Measurements from ENCODE around the gene MANBA.
A peak's percentile ranks its signal among the peaks of the same experiment; 100 is the strongest.

MANBA gene

DNA sequence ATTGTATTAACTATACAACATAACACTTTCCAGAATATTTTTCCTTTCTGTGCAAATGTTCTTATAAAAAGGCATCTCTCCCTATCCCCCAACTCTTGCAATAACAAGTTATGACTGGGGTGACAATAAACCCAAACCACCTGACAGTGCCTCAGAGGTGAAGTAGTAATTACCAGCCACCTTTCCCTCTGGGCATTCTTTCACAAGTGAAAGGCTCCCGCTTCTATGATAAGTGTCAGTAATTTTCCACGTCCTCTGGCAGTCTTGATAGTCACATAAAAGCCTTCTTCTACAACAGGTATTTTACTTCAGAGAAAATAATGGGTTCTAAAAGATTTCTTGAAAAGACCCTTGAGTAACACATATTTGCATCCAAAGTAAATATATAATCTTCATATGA, 82.7 kb downstream of the MANBA start:
- DNase-seq (ENCODE audit: low spot score), result no peak

DNA sequence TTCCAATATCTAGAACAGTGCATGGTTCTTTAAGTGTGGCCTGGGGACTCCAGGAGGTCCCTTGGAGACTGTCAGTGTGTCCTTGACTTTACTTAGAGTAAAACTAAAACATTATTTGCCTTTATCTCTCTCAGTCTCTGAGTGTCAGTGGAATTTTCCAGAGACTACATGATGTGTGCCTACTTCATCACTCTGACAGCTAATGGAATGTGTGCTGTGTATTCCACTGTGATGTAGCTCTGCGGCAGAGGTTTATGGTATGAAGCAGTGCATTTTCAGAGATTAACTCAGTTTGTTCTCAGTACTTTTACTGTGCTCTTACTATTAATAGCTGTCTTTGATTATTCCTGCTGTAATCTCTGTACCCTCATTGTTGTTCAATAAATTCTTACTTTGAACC, 85.6 kb downstream of the MANBA start:
- DNase-seq (ENCODE audit: low spot score), result no peak

DNA sequence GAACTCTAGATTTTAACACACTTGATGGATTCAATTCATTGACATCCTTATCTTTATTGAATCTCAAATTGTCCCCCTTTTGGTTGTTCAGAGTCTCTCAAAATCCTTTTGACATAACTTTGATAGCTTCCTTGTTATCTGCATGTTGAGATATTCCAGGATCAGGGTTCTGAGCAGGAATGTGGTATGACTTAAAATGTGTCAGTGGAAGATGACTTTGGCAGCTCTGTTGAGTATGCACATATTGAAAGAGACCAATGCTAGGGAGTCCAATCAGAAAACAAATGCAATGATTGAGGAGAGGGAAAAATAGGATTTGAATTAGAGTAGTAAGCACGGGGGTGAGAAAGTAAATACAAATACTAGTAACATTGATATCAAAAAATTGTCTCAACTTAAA, 93.8 kb downstream of the MANBA start:
- DNase-seq (ENCODE audit: low spot score), result no peak

DNA sequence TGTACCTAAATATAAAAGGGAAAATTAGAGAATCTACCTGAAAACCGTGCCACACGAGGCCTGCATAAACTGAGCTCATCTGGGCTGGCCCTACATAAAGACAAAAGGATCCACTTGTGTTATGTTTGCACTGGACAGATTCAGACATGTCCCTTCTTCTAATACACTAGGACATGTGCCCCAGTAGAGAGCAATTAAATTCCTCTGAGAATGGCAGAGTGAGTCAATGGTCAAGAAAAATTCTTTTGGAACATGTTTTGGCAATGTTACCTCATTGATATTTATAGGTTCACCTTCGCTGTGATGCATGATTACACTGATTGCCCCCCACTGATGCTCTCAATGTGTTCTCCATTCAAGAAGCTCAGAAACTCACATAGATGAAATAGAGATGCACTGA, 95.2 kb downstream of the MANBA start:
- no peak for DNase-seq (ENCODE audit: low spot score)

DNA sequence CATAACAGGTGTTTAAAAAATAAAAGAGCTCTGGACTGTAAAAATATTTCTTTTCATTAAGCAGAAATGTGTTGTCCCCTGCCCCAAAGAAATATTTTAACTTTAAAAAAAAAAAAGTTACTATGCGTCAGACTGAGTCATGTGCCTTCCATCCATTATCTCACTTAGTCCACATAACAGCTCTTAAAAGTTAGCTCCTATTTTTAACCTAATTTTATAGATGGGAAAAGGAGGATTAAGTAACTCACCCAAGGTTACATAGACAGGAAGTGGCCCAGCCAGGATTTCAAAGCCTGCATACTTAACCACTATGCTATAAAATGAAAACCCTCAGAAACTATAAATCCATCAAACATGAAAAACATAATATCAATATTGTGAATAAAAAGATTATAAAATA, 97.7 kb downstream of the MANBA start:
- no peak for DNase-seq (ENCODE audit: low spot score)

DNA sequence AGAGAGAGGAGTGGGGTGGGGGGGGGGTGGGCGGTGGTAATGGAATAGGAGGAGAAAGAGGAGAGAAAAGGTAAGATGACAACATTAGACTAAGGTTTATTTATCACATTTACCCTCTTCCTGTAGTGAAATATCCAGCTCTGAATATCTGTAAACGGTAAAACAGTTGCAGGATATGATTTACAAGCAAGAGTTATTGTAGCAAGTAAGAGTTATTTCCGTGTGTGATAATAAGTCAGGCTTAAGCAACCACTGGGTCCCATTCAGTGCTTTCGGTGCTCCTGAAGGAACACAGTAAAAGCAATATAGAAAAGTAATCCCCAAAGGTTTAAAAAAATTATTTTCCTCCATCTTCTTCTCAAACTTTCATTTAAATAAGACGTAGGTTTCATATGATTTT, 103.6 kb downstream of the MANBA start:
- no peak for DNase-seq (ENCODE audit: low spot score)

DNA sequence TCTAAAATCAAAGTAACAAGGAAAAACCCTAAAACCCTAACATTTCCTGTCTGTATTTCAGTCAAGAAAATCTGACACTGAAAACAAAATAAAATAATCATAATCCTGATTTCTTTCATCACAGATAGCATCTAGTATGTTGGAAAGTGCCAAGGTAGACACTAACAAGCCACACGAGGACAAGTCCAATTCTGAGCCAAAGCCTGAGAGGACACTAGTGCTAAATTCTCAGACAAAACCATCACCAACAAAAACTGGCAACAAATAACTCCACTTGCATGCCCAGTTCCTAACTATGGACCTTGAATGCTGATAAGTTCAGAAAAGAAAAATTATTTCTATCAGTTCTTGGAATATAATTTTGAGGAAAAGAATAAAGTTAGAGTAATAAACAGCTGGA, 113.7 kb downstream of the MANBA start:
- DNase-seq (ENCODE audit: low spot score), result no peak

DNA sequence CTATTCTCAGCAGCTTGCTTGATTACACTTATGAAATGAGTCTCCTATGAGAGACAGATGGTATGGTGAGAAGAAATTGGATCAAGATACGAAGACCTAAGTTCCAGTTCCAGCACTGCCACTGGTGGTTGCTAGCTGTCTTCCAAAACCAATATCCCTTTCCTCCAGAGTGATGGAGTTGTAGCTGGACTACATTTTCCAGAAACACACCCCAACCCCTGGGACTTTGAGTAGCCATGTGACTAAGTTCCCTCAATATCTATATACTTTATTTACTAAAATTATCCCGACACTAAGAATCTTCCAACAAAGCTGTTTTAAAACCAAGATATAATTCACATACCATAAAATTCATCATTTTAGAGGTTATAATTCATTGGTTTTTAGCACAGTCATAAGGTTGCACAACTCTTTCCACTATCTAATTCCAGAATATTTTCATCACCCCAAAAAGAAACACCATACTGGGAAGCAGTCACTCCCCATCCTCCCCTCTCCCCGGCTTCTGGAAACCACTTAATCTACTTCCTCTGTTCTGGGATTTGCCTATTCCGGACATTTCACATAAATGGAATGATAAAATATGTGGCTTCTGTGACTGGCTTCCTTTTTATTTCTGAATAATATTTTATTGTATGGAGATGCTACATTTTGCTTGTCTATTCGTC, 118.0 kb downstream of the MANBA start:
- DNase-seq (ENCODE audit: low spot score), result no peak

DNA sequence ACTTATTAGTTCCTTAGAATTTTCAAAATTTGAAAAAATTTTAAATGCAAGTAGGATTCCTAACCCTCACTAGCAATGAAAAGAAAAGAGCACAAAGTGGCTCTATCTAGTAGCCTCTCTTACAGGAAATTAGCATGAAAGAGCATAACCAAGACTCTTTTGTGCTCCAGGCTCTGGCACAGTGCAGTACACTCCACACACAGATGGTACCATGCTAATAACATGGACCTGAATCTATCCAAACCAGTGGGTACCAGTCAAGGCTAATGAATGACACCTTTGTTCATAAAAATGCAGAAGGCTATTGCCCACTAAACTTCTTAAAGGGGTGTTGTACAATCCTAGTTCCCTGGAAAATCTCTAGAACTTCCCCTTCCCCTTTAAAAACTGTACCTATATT, 119.0 kb downstream of the MANBA start:
- DNase-seq (ENCODE audit: low spot score), result no peak

DNA sequence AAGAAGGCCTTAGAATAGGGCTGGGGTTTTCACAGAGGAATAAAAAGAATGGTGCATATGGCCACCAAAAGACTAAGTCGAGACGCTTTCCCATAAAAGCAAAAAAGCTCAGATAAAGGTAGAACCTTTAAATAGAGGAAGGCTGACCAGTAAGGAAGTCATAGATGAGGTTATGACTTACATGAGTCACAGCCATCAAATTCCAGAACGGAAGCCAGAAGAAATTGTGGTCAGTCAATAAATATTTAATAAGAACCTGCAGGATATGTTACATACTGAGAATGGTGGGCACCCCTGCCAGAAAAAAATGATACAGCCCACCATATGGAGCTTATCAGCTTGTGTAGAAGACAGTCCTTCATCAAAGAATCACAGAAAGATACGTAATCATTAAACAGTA, 120.1 kb downstream of the MANBA start:
- DNase-seq (ENCODE audit: low spot score), result no peak

DNA sequence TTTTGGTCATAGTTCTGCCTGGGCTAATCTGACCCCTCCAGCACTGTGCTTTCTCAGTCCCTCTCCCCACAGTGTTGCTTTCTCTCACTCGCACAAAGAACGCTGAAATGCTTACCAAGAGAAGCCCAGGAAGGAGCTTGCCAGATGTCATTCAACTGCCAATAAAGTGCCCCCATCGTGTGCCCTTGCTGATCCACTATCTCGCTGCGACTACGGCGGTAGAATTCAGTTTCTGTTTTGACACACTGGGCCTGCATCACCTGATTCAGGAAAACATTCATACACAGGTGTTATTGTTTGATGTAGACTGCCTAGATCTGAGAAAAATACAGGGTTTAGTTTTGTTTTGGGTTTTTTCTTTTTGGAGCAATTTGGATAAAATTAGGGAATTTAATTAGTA, 121.2 kb downstream of the MANBA start:
- no peak for DNase-seq (ENCODE audit: low spot score)

DNA sequence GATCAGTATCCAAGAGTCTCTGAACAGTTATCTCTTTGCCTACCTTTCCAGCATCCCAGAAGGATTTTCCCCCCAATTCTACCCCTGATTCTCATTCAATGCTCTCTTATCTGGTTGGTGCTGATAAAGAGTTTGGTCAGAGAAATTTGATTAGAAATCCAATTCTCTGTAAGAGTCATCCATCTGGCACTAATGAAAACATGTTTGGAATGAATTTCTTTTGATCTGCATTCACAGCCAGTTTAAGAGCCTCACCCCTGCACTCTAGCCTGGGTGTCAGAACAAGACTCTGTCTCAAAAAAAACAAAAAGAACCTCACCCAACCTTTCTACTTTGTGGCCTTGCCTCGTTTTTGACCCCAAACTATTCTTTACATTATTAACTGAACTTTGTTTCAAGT, 122.1 kb downstream of the MANBA start:
- DNase-seq (ENCODE audit: low spot score), result no peak

DNA sequence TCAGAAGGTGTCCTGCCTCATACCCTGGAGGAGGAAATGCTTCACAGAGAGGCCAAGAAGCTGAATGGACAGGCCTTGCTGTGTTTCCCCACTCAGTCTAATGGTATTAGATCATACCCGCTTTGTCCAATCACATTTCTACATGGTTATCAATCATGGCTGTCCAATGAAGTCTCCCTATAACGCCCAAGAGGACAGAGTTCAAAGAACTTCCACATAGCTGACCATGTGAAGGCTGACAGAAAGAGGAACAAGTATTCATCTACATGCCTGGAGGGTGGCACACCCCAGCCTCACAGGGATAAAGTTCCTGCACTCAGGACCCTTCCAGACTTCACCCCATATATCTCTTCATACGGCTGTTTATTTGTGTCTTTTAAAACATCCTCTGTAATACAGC, 123.4 kb downstream of the MANBA start:
- no peak for DNase-seq (ENCODE audit: low spot score)

DNA sequence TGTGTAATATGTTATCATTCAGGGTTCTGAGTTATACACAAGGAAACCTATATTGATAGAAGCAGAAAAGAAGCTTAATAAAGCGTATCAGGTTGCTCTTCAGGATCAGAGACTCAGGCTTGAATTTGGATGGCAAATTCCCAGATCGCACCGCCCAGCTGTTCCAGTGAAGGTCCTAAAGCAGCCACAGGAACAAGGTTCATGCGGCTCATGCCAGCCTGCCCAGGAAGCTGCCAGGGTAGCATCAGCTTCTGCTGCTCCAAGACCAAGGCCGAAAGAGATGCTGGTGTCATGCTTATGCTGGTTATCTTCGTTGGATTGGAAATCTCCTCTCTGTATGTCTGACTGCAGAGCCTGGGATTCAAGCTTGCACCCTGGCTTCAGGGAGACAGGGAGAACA, 127.7 kb downstream of the MANBA start:
- DNase-seq (ENCODE audit: low spot score), result no peak

DNA sequence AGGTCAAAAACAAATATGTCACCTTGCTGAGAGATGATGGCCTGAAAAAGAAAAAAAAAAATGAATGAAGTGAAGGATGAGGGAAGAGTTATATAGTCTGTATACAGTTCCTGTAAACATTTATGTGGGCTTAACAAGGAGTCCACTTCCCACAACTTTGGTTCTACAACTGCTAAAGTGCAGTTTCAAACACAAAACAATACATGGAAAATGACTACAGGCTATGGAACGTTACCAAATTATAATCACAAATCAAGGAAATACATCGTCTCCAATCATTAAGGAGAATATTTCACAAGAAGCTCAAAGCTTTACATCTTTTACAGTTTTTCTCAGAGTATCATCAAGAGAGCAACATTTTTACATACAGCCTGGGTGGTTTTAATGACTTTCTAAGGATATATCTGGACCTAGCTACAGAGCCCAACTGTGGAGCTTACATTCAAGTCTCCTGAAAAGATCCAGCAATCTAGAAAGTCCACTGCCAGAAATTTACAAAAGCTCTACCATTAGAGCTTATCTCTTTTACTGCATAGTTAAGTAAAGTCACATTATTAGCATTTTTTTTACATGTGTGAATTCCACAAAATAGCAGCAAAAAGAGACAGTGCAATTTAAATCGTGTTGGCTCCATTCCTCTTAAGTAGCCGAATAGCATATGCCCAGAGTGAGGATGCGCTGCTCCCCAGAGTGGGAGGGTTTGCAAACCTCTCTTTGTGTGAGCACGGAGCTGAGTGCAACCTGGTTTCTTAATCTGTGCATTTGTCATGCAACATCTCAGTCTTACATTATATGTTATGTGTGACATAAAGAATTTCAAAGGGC, 128.3 kb downstream of the MANBA start:
- DNase-seq (ENCODE audit: low spot score), result no peak

DNA sequence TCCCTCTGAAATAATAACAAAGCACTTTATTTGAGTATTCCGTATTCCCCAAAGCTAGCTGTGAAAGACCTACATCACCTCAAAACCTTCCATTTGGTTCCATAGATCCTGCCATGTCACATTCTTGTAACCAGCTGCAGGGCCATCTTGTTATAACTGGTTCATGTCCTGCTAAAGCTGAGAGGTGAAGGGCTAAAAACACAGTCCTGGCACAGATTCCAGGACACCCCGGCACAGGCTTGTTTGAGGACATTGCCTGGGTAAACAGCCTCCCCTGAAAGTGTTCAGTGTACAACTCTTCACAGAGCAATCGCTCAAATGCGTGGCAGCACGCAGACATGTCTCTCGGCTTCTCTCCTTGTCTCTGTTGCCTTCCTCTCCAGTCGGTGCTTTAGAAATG, 129.2 kb downstream of the MANBA start:
- DNase-seq (ENCODE audit: low spot score), result no peak

DNA sequence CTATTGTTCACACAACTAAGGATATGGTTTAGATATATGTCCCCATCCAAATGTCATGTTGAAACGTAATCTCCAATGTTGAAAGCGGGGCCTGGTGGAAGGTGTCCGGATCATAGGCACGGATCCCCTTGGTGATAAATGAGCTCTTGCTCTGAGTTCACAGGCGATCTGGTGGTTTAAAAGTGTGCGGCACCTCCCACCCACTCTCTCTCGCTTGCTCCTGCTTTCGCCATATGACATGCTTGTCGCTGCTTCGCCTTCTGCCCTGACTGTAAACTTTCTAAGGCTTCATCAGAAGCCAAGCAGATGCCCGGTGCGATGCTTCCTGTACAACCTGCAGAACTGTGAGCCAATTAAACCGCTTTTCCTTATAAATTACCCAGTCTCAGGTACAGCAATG, 131.1 kb downstream of the MANBA start:
- DNase-seq (ENCODE audit: low spot score), result no peak

DNA sequence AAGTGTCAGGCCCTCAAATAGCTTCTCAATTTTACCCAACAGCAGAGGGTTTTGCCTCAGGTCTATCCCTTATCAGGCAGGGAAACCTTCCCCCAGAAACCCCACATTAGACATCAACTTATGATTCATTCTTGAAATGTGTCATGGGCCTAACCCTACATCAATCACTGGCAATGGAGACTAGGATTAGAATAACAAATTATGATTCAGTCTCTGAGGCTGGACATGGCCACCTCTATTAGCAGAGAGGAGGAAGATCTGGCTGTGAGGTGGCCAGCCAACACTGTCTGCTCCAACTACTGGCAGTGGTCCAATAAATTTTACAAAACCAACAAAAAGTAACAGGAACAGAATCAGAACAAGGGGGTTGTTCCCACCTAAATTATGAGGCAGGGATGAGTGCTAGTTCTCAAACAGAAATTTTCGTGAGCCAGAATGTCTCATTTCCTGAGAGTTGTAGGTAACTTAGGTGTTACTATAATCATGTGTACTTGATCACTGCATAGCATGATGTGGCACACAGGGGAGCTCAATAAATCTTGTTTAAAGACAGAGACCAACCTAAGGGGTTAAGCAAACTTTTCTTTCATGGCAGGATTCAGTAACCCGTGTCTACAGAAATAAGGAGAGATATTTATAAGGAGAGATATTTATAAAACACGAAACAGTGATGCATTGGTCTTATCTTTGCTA, 132.8 kb downstream of the MANBA start:
- DNase-seq (ENCODE audit: low spot score), result peak; percentile 67

DNA sequence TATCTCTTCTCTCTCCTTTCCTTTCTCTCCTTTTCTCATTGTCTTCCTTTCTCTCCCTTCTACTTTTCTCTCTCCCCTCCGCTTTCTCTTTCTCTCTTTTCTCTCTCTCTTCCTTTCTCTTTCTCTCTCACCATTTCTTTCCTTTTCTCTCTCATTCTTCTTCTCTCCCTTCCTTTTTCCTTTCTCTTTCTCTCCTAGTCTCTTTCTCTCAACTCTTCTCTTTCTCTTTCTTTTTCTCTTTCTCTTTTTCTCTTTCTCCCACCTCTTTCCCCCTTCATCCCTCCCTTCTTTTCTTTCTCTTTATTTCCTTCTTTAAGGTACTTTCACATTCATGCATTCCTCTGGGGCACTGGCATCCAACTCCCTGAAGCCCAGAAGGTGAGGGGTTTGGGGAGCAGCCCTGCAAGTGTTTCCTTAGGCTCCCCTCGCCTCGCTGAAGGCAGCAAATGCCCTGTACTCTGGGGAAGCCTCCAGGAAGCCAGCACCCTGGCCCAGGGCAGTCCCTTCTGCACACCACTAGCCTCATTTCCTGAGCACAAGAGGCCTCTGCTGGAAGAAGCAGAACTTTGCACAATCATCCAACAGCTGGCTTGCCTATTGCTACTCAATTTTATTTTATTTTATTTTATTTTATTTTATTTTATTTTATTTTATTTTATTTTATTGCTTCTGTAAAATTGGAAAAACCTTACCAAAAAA, 135.4 kb downstream of the MANBA start:
- DNase-seq (ENCODE audit: low spot score), result peak; percentile 83

DNA sequence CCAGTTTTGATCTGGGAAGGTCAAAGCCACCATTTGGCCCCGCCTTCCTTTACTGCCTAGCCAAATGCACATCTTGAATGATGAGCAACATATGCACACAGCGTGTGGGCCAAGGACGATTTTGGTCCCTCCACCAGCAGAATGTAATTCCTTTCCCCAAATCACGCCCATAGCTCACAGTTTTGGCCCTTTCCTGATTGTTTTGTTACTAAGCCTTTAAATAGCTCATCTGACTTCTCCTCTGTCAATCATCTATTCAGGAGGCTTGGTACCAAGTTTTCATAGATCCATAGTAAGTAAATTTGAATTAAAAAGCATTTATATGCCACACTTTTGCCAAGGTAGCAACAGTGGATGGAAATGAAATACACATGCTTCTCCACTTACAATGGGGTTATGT, 136.3 kb downstream of the MANBA start:
- no peak for DNase-seq (ENCODE audit: low spot score)

DNA sequence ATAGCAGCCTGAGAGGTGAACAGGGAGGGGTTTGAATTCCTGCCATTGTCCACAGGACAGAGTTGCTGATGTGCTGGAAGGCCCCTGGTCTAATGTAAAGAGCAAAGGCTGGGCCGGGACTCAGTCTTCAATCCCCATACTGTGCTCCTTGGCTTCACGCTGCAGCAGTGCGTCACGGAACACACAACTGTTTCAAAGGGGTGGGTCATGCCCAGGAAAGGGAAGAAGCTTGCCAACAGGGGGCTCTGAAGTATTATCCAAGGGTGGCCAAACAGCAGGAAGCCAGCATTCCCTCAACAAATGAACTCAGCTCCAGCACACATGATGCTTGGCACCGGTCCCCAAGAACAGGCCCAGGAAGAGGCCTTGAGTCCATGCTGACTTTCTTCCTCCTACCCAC, 137.1 kb downstream of the MANBA start:
- no peak for DNase-seq (ENCODE audit: low spot score)

DNA sequence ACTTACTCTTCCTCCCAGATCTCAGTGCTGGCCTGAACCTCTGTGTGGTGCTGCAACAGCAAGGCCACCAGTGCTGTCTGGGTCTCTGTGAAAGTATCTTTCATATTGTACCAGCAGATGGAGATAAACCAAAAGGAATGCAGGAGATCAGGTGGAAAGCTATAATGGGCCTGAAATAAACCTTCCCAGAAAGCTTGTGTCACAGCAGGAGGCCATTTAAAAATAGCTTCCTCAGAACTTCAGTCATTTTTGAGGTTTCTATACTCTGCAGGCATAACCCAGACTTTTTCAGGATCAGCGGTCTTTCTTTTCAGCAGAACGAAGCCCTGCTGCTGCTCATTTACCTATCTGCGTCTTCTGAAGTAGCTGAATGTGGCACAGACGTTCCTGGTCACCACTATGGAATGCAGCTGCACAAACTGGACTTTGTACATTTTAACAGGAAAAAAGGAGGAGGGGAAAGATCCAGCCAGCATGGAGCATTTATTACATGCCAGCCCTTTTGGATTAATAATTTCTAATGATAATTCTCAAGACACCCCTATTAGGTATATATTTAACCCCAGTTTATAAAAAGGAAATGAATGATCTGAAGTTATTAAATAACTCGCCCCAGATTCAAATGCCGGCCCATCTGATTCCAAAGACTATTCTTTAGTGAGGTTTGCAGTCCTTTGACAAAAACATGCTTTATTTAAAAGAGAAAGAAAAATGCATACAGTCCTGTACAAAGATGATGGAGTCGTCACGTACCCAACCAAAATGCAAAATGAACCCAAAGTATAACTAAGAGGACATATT, 139.9 kb downstream of the MANBA start:
- DNase-seq (ENCODE audit: low spot score), result no peak
